Glomerular endothelial cell (primary cell): ENCODE results near the gene LRFN5. TPM values are rescaled to one million over a fixed set of nuclear protein-coding genes. Genes with fewer than 3 reads are reported as not detected.
"Not testable (repeated sequence)": the region's sequence is repeated elsewhere in the genome, so short reads cannot be mapped to it uniquely, and the experiment has no call there.

ENCODE experiments used
- DNase-seq: peaks from one replicate; pipeline ENCODE4 v3.0.0-alpha.2; 2011; ENCODE audit warnings: low read depth, low spot score; ENCODE audit errors: extremely low read depth
- total RNA-seq: library from RNA; depleted of rRNA; stranded (reverse); fragments of >200 nt; gene quantifications from 2 replicates; pipeline ENCODE4 v1.2.3, GENCODE V29; 2015

Gene LRFN5
- total RNA-seq, 1 donor from 2014 or later = 0.41 TPM

- DNase-seq = no peak
These were observed 271.6 kb downstream of the LRFN5 start for GRCh38 chr14:41878321-41878720.

GRCh38 chr14:41891624-41892023, 284.9 kb downstream of the LRFN5 start:
- no peak for DNase-seq

GRCh38 chr14:41899416-41899815, 292.7 kb downstream of the LRFN5 start:
- DNase-seq = no peak

GRCh38 chr14:41900644-41901043, 294.0 kb downstream of the LRFN5 start:
- no peak for DNase-seq

GRCh38 chr14:41901089-41901488, 294.4 kb downstream of the LRFN5 start:
- no peak for DNase-seq

- no peak for DNase-seq
These were observed 298.8 kb downstream of the LRFN5 start for GRCh38 chr14:41905394-41905964.

GRCh38 chr14:41911155-41911554, 304.5 kb downstream of the LRFN5 start:
- not testable (repeated sequence) for DNase-seq

- no peak for DNase-seq
These were observed 306.7 kb downstream of the LRFN5 start for GRCh38 chr14:41913398-41913797.

GRCh38 chr14:41915732-41916131, 309.1 kb downstream of the LRFN5 start:
- DNase-seq = no peak

GRCh38 chr14:41916313-41916712, 309.6 kb downstream of the LRFN5 start:
- DNase-seq = no peak

- DNase-seq = no peak
These were observed 318.7 kb downstream of the LRFN5 start for GRCh38 chr14:41925409-41925808.

- no peak for DNase-seq
These were observed 343.9 kb downstream of the LRFN5 start for GRCh38 chr14:41950428-41951151.
